Heart left ventricle (tissue), 16 donors: ENCODE data around the gene PDE6A. TPM values are rescaled to one million over a fixed set of nuclear protein-coding genes. Genes with fewer than 3 reads are reported as not detected.
A peak's percentile ranks its signal among the peaks of the same experiment; 100 is the strongest.

Experiments
- ATAC-seq, 4 donors: fragments of 200-7000 bp; cut with Tn5 transposase; one replicate each; pipeline ENCODE4 v1.9.1; 2020 to 2022; ENCODE audit warnings: moderate library complexity in 4 of 4, mild to moderate bottlenecking in 3 of 4, moderate number of reproducible peaks in 1 of 4
- DNase-seq, 5 donors: peaks; one replicate each; pipeline ENCODE4 v3.0.0-alpha.2; 2020
- H3K27ac ChIP-seq, 12 donors: fragments of 200-600 bp; sonication (generic) in 4 of 12; one replicate each; pipeline versions ENCODE4 v1.5.0 to v1.8.0; 2016 to 2022; ENCODE audit warnings: mild to moderate bottlenecking in 2 of 12
- H3K27me3 ChIP-seq, 9 donors: fragments of 200-600 bp; sonication (generic) in 2 of 9; one replicate each; pipeline versions ENCODE4 v1.5.1 to v1.8.0; 2016 to 2022; ENCODE audit warnings: mild to moderate bottlenecking in 3 of 9
- H3K36me3 ChIP-seq, 9 donors: fragments of 200-600 bp; sonication (generic) in 2 of 9; one replicate each; pipeline versions ENCODE4 v1.5.0 to v1.8.0; 2018 to 2022; ENCODE audit warnings: mild to moderate bottlenecking in 2 of 9
- H3K4me1 ChIP-seq, 12 donors: fragments of 200-600 bp; sonication (generic) in 4 of 12; one replicate each; pipeline versions ENCODE4 v1.5.0 to v1.8.0; 2016 to 2022; ENCODE audit warnings: mild to moderate bottlenecking in 3 of 12
- H3K4me3 ChIP-seq, 12 donors: fragments of 200-600 bp; sonication (generic) in 4 of 12; one replicate each; pipeline versions ENCODE4 v1.5.0 to v1.8.0; 2017 to 2022; ENCODE audit warnings: mild to moderate bottlenecking in 9 of 12, moderate library complexity in 4 of 12
- H3K9me3 ChIP-seq, 12 donors: fragments of 200-600 bp; sonication (generic) in 4 of 12; one replicate each; pipeline versions ENCODE4 v1.5.0 to v1.8.0; 2016 to 2022; ENCODE audit warnings: mild to moderate bottlenecking in 1 of 12
- POLR2A ChIP-seq, 2 donors: fragments of 450-650 bp; IDR thresholded peaks; one replicate each; pipeline ENCODE4 v1.6.1; 2017; ENCODE audit warnings: antibody characterized with exemption in 2 of 2, mild to moderate bottlenecking in 2 of 2, moderate library complexity in 2 of 2
- WGBS, 4 donors: extraction: QIAGEN DNeasy Blood & Tissue Kit in 2 of 4; methylation state at CpG; one replicate each; pipeline versions ENCODE4 v1.1.5 to v1.1.7; 2013 to 2018; 5-methylcytosine and 5-hydroxymethylcytosine counted together
- intact Hi-C, 10 donors: fragments of 100-400 bp; cut with DNase I; formaldehyde crosslinking; loops; one replicate each; pipeline versions ENCODE4 v1.11.1 to v1.14.2; 2022
- polyA plus RNA-seq, 2 donors: library from polyadenylated mRNA; stranded (reverse); fragments of 200-250 nt; gene quantifications; one replicate each; pipeline ENCODE4 v1.2.3, GENCODE V29; 2013
- total RNA-seq, 9 donors: library from RNA; depleted of rRNA in 2 of 9; stranded (reverse); fragments of >200 nt in 2 of 9; fragmentation: NEBNext Ultra II Directional in 3 of 9; extraction: Animal tissue kit (Norgen Biotek cat#: 25700) in 3 of 9; gene quantifications; one replicate each; pipeline versions ENCODE4 v1.1.0 to v1.2.4, GENCODE V29; 2016 to 2023
- TF ChIP-seq, protein P1 (sequence below), 12 donors: fragments of 200-600 bp; sonication (generic) in 4 of 12; IDR thresholded peaks; one replicate each; pipeline versions ENCODE4 v1.5.0 to v1.8.0; 2018 to 2022; ENCODE audit warnings: antibody characterized with exemption in 12 of 12, mild to moderate bottlenecking in 5 of 12
- donor health status: ischemic (EF 13 %, LVEDD 7.1; RV severe dilation, severe dysfunction).
- donor health status: healthy with polysubstance abuse.
- donor health status: DM: no; HTN: yes; CAD: no.
- donor health status: DM: no; HTN: no; CAD: no.
- donor health status: ischemic (EF 25% LVEDD 6.9; RV normal size, moderate dysfunction).
- donor health status: ischemic (EF 25% LVEDD 5.7; RV mildly dilated, moderate dysfunction).
- donor health status: healthy.
- donor health status: DM: yes; HTN: yes; CAD: no.
- donor health status: ischemic (EF 35%, LVEDD 5.7; RV mildly dilated, moderate dysfunction).
- donor health status: nonischemic (EF 11% LVEDD 7.7; RV severe dilation, severe dysfunction).
- donor health status: DM: yes; HTN: yes; CAD: no.
- donor health status: PGD.
- donor health status: ischemic (EF 29% LVEDD 5.4; RV normal size, mild dysfunction).
- donor health status: nonischemic (EF 23%, LVEDD 6.1; RV moderate dilation, normal function).

Gene PDE6A
- total and polyA plus RNA-seq, 11 donors = 0.04 to 0.35 (median 0.11) TPM; not detected in 1

DNA sequence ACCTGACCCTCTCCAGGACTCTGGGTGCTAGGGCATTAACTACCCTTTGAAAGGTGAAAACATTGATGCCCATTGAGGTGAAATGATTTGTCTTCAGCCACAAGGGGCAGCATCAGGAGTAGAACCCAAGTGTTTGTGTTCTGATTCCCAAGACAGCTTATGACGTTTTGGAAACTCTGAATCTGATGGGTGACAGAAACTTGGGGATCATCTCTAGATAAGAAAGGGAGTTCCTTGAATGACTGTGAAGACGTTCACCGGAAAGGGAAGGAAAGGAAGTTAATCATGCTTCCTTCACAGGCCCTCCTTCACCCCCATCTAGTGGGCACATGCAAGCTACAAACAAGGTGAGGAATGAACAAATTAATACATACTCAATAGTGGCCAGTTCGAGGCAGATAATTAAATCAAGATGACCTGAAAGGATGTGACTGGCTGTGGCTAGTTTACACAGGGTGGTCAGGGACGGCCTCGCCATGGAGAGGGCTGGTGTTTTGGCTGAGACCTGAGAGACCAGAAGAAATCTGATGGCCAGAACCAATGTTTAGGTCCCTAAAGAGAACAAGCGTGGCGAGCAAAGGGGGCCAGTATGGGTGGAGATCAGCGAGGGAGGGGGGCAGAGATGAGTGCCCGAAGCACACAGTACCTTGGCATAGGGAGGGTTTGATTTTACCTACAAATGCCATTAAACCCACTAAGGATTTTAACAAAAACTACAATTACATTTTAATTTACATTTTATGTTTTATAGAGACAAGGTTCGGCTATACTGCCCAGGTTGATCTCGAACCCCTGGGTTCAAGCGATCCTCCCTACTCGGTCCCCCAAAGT, 15.0 kb upstream of the PDE6A start:
- peaks cover 0 to 22% (median 14%) of the 10 kb centered on the region in 12 donors for H3K4me1 ChIP-seq
- H3K9me3 ChIP-seq = no peaks in the 10 kb centered on the region
- no peaks in the 10 kb centered on the region for H3K36me3 ChIP-seq
- TF ChIP-seq, protein P1, sequence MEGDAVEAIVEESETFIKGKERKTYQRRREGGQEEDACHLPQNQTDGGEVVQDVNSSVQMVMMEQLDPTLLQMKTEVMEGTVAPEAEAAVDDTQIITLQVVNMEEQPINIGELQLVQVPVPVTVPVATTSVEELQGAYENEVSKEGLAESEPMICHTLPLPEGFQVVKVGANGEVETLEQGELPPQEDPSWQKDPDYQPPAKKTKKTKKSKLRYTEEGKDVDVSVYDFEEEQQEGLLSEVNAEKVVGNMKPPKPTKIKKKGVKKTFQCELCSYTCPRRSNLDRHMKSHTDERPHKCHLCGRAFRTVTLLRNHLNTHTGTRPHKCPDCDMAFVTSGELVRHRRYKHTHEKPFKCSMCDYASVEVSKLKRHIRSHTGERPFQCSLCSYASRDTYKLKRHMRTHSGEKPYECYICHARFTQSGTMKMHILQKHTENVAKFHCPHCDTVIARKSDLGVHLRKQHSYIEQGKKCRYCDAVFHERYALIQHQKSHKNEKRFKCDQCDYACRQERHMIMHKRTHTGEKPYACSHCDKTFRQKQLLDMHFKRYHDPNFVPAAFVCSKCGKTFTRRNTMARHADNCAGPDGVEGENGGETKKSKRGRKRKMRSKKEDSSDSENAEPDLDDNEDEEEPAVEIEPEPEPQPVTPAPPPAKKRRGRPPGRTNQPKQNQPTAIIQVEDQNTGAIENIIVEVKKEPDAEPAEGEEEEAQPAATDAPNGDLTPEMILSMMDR (IDR thresholded peaks at IDR 0.05) = peak in 11 of 12 donors; percentile 14 to 65 (median 40)
- no peak for TF ChIP-seq POLR2A (IDR thresholded peaks at IDR 0.05)
- no peaks in the 10 kb centered on the region for H3K27me3 ChIP-seq
- DNase-seq = no peak
- peak overlapping the region; percentile 49 to 93 (median 87) for H3K27ac ChIP-seq
- intact Hi-C loops = loop anchor here in 9 of 10 donors (2.0 to 10.0 kb wide), 7 partner anchors 102 to 325 kb away; no protein-coding TSS in a partner anchor
- peak in 1 of 4 donors; percentile 1 for ATAC-seq
- H3K4me3 ChIP-seq = peak overlapping the region; percentile 51 to 96 (median 72)
- WGBS, 4 donors = 44 to 52% (median 49%) methylated on average over 14 of the region's 14 CpGs

DNA sequence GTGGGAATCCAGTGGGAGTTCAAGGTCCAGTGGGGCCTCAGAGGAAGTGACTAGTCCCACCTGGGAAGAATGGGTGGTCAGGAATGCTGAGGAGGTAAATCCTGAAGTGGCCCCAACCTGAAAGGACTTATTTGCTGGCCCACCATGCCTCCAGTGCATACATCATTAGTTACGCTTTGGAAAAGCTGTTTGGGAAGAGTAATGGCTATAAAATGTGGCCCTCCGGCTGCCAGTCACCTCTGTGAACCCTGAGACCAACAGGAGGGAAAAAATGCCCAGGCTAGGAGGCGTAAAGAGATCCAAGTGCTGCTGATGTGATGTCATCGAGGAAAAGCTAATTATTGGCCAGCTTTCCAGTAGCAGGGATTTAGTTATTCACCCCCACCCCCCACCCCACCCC, 13.3 kb upstream of the PDE6A start:
- Histone ChIP-seq H3K36me3 (no peaks in the 10 kb centered on the region), H3K9me3 (no peaks in the 10 kb centered on the region), H3K27ac (no peak overlapping the region), H3K27me3 (no peaks in the 10 kb centered on the region), H3K4me3 (no peak overlapping the region), H3K4me1 (peaks cover 0 to 22% (median 14%) of the 10 kb centered on the region in 12 donors)
- DNase-seq = no peak
- 91 to 96% (median 94%) methylated on average over 4 of the region's 4 CpGs for WGBS, 4 donors
- ATAC-seq = no peak
- intact Hi-C loops = loop anchor here in 1 of 10 donors (5.0 kb wide), 1 partner anchor 106 kb away; no protein-coding TSS in a partner anchor
- TF ChIP-seq, protein P1 (IDR thresholded peaks at IDR 0.05) = no peak
- no peak for TF ChIP-seq POLR2A (IDR thresholded peaks at IDR 0.05)

DNA sequence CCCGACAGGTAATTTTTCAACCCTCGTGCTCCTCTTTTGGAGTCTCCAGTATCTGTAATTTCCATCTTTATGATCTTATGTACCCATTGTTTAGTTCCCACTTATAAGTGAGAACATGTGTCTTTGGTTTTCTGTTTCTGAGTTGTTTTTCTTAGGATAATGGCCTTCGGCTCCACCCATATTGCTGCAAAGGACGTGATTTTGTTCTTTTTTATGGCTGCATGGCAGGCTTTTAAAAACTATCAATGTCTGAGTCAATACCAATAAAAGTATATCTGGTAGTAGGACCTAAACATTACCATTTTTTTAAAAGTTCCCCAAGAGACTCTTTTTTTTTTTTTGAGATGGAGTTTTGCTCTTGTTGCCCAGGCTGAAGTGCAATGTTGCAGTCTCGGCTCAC, 12.1 kb upstream of the PDE6A start:
- intact Hi-C loops = loop anchor here in 1 of 10 donors (5.0 kb wide), 1 partner anchor 104 kb away; no protein-coding TSS in a partner anchor
- H3K4me1 ChIP-seq = peaks cover 0 to 19% (median 14%) of the 10 kb centered on the region in 12 donors
- WGBS, 4 donors = 75 to 87% (median 82%) methylated on average over 5 of the region's 5 CpGs

DNA sequence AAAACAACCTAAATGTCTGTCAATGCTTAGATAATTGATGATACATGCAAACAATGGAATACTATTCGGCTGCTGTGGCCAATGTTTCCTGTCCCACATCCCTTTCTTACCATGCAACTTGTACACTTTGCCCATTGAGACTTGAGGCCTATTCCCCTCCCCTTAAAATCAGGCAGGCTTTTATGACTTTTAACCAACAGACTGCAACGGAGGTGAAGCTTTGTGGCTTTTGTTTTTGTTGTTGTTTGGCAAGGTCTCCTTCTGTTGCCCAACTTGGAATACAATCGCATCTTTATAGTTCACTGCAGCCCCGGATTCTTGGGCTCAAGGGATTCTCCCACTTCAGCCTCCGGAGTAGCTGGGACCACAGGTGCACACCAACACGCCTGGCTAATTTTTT, 10.2 kb upstream of the PDE6A start:
- Histone ChIP-seq H3K36me3 (no peaks in the 10 kb centered on the region), H3K27ac (no peak overlapping the region), H3K4me1 (peaks cover 0 to 5% (median 4%) of the 10 kb centered on the region in 12 donors), H3K4me3 (no peak overlapping the region), H3K27me3 (no peaks in the 10 kb centered on the region), H3K9me3 (no peaks in the 10 kb centered on the region)
- ATAC-seq (no peak), DNase-seq (no peak)
- TF ChIP-seq, protein P1 (IDR thresholded peaks at IDR 0.05) = no peak
- no peak for TF ChIP-seq POLR2A (IDR thresholded peaks at IDR 0.05)
- WGBS, 4 donors = 86 to 89% (median 86%) methylated on average over 6 of the region's 6 CpGs
- intact Hi-C loops = loop anchor here in 1 of 10 donors (5.0 kb wide), 1 partner anchor 102 kb away; no protein-coding TSS in a partner anchor

More for the DNA sequence above, 12.1 kb upstream of the PDE6A start:
- TF ChIP-seq, protein P1 (IDR thresholded peaks at IDR 0.05) = no peak
- TF ChIP-seq POLR2A (IDR thresholded peaks at IDR 0.05) = no peak
- no peaks in the 10 kb centered on the region for H3K27me3 ChIP-seq
- ATAC-seq (no peak), DNase-seq (no peak)
- no peak overlapping the region for H3K27ac ChIP-seq
- H3K4me3 ChIP-seq = no peak overlapping the region
- H3K9me3 ChIP-seq = no peaks in the 10 kb centered on the region
- H3K36me3 ChIP-seq = no peaks in the 10 kb centered on the region
